Esophagus (tissue), 2 donors: ENCODE measurements around the gene ITPKA. TPM values are rescaled to one million over a fixed set of nuclear protein-coding genes. Genes with fewer than 3 reads are reported as not detected.
A peak's percentile ranks its signal among the peaks of the same experiment; 100 is the strongest.

Source experiments
- H3K27ac ChIP-seq, 2 donors: one replicate each; pipeline ENCODE4 v1.5.1; 2013; ENCODE audit warnings: low read depth in 2 of 2, mild to moderate bottlenecking in 2 of 2, inconsistent platforms in 1 of 2, low read length in 1 of 2, moderate library complexity in 1 of 2
- H3K27me3 ChIP-seq, 2 donors: one replicate each; pipeline ENCODE4 v1.6.1; 2013; ENCODE audit warnings: low read length in 2 of 2, control low read depth in 1 of 2, mild to moderate bottlenecking in 1 of 2; ENCODE audit not compliant: insufficient read depth in 2 of 2, control insufficient read depth in 1 of 2
- H3K36me3 ChIP-seq, 2 donors: one replicate each; pipeline ENCODE4 v1.6.1; 2013; ENCODE audit warnings: low read length in 1 of 2; ENCODE audit not compliant: control insufficient read depth in 2 of 2, insufficient read depth in 2 of 2
- H3K4me1 ChIP-seq, 2 donors: one replicate each; pipeline ENCODE4 v1.6.1; 2013; ENCODE audit warnings: low read length in 1 of 2; ENCODE audit not compliant: control insufficient read depth in 2 of 2, insufficient read depth in 2 of 2
- H3K4me3 ChIP-seq, 2 donors: one replicate each; pipeline ENCODE4 v1.5.1; 2013; ENCODE audit warnings: low read length in 2 of 2, mild to moderate bottlenecking in 2 of 2, low read depth in 1 of 2, moderate library complexity in 1 of 2
- H3K9me3 ChIP-seq, 2 donors: one replicate each; pipeline ENCODE4 v1.6.1; 2013; ENCODE audit warnings: mild to moderate bottlenecking in 2 of 2, low read depth in 1 of 2, low read length in 1 of 2, moderate library complexity in 1 of 2; ENCODE audit not compliant: control insufficient read depth in 2 of 2, insufficient read depth in 1 of 2
- WGBS, 2 donors: extraction: QIAGEN DNeasy Blood & Tissue Kit; methylation state at CpG; one replicate each; pipeline ENCODE4 v1.1.7; 2013; 5-methylcytosine and 5-hydroxymethylcytosine counted together
- polyA plus RNA-seq, 2 donors: library from polyadenylated mRNA; stranded (reverse); fragments of 200-250 nt; gene quantifications; one replicate each; pipeline ENCODE4 v1.2.3, GENCODE V29; 2013
- donor health status: healthy with polysubstance abuse.
- donor health status: Bipolar disorder and iron deficiency.

The ITPKA gene
- polyA plus RNA-seq, 2 donors, result 0.28 to 0.47 TPM

DNA sequence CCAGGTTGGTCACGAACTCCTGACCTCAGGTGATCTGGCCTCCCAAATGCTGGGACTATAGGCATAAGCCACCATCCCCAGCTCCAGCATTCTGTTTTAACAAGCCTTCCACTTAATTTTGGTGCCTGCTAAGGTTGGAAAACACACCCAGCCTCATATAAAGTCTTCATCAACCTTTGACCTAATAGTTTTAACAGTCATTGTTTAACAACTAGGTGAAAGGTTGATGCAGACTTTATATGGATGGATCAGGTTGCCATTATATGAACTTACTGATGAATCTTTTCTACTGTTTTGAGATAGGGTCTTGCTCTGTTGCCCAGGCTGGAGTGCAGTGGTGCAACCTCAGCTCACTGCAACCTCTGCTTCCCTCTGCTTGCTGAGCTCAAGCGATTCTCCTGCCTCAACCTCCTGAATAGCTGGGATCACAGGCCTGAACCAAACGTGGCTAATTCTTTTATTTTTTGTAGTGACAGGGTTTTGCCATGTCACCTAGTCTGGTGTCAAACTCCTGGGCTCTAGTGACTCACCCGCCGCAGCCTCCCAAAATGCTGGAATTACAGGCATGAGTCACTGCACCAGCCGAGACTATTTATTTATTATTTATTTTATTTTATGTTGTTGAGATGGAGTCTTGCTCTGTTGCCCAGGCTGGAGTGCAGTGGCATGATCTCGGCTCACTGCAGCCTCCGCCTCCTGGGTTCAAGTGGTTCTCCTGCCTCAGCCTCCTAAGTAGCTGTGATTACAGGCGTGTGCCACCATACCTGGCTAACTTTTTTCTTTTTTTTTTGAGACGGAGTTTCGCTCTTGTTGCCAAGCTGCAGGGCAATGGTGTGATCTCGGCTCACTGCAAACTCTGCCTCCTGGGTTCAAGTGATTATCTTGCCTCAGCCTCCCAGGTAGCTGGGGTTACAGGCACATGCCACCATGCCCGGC is 53.4 kb downstream of the ITPKA start:
- Histone ChIP-seq H3K4me1 (peaks cover 0 to 3% of the 10 kb centered on the region in 2 donors), H3K27me3 (no peaks in the 10 kb centered on the region), H3K9me3 (no peaks in the 10 kb centered on the region), H3K4me3 (no peak overlapping the region), H3K27ac (peak overlapping the region in 1 of 2 donors; percentile 70), H3K36me3 (no peaks in the 10 kb centered on the region)
- WGBS, 2 donors, result 71 to 75% methylated on average over 13 of the region's 13 CpGs

DNA sequence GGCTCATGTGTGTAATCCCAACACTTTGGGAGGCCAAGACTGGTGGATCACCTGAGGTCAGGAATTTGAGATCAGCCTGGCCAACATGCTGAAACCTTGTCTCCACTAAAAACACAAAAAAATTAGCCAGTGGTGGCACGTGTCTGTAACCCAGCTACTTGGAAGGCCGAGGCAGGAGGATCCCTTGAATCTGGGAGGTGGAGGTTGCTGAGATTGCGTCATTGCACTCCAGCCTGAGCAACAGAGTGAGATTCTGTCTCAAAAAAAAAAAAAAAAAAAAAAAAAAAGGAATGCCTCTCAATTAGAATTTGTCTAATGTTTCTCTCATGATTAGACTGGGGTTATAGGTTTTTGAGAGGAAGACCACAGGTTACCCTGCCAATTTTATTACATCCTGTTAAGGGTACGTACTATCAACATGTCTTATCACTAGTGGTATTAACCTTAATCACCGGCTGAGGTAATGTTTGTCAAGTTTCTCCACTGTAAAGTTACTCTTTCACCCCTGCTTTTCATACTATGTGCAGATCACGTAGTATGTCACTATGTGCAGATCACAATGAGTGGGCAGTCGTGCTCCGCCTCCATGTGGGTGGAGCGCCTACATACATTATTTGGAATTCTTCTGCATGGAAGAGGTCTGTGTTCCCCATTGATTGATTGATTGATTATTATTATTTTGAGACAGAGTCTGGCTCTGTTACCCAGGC is 56.5 kb downstream of the ITPKA start:
- Histone ChIP-seq H3K27ac (no peak overlapping the region), H3K4me1 (no peaks in the 10 kb centered on the region), H3K9me3 (no peaks in the 10 kb centered on the region), H3K36me3 (no peaks in the 10 kb centered on the region), H3K27me3 (no peaks in the 10 kb centered on the region), H3K4me3 (no peak overlapping the region)
- WGBS, 2 donors, result 70 to 87% methylated on average over 9 of the region's 9 CpGs

Other genes with a start within 250 kb of the ITPKA start
- gene OIP5, start 161.3 kb upstream of the ITPKA start, polyA plus RNA-seq, result 1 to 10 TPM; 3.1 to 6.4 TPM
- gene NUSAP1, start 161.0 kb upstream of the ITPKA start, polyA plus RNA-seq, result 10 to 100 TPM; 16.6 to 28.0 TPM
- 10 to 100 TPM in 1 of 2 donors, 1 to 10 TPM in 1; 9.2 to 19.0 TPM for gene NDUFAF1, start 91.4 kb upstream of the ITPKA start, polyA plus RNA-seq
- 10 to 100 TPM; 12.2 to 16.2 TPM for gene RTF1, start 76.8 kb upstream of the ITPKA start, polyA plus RNA-seq
- gene LTK, start 20.0 kb downstream of the ITPKA start, polyA plus RNA-seq, result under 1 TPM; 0.26 to 0.31 TPM
- gene RPAP1, start 50.4 kb downstream of the ITPKA start, polyA plus RNA-seq, result 10 to 100 TPM in 1 of 2 donors, 1 to 10 TPM in 1; 9.2 to 13.0 TPM
- 10 to 100 TPM; 23.2 to 24.2 TPM for gene TYRO3, start 65.3 kb downstream of the ITPKA start, polyA plus RNA-seq
- gene MGA, start 166.5 kb downstream of the ITPKA start, polyA plus RNA-seq, result 1 to 10 TPM; 2.8 to 3.0 TPM